DND-41 (cell line): Measurements from ENCODE around the gene ABCB4.

Experiments
- CTCF ChIP-seq: IDR thresholded peaks from 2 replicates; pipeline ENCODE4 v1.5.1; 2012; ENCODE audit warnings: borderline replicate concordance, low read length, moderate library complexity, mild to moderate bottlenecking; ENCODE audit not compliant: poor library complexity, severe bottlenecking; ENCODE audit errors: extremely low read depth
- EZH2 ChIP-seq: IDR thresholded peaks from 3 replicates; pipeline ENCODE4 v1.6.1; 2012; ENCODE audit warnings: borderline replicate concordance, low read depth, mild to moderate bottlenecking, moderate library complexity, low read length, inconsistent platforms; ENCODE audit not compliant: severe bottlenecking

DNA sequence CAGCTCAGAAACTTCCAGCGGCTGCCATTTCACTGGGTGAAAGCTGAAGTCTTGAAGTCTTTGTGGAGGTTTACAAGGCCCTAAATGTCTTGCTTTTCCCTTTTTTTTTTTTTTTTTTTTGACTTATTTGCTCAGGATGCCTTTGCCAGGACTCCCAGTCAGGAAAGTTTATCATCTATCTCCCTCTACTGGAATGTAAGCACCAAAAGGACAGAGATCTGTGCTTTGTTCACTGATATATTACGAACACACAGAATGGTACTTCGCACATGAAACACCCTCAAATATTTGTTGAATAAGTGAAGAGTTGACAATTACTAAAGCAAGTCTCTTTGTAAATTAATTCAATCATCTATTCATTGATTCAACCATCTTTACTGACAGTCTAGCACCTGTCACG is 23.2 kb downstream of the ABCB4 start:
- TF ChIP-seq CTCF: no peak
- TF ChIP-seq EZH2: no peak
